HTR-8/SVneo (cell line): ENCODE results near the gene ADRM1.

Experiments used
- DNase-seq: peaks from one replicate; pipeline ENCODE4 v3.0.0; 2011; ENCODE audit warnings: low spot score, mixed read lengths; ENCODE audit not compliant: insufficient read length
- FAIRE-seq: peaks from 2 replicates; lab custom pipeline; 2011; peaks lifted over from hg19 to GRCh38; lab: Jason Lieb, UNC

Gene ADRM1

GRCh38 chr20:62350629-62351422 lies 48.0 kb downstream of the ADRM1 start:
- no peak for DNase-seq

GRCh38 chr20:62351469-62352401 lies 48.9 kb downstream of the ADRM1 start:
- peak; percentile 90 for FAIRE-seq

More at GRCh38 chr20:62350629-62351422, 48.0 kb downstream of the ADRM1 start:
- no peak for FAIRE-seq

GRCh38 chr20:62352402-62353288 lies 49.8 kb downstream of the ADRM1 start:
- DNase-seq (no peak), FAIRE-seq (peak; percentile 89)

More at GRCh38 chr20:62351469-62352401, 48.9 kb downstream of the ADRM1 start:
- no peak for DNase-seq

- FAIRE-seq, result peak; percentile 52
- DNase-seq, result no peak
These were observed 50.7 kb downstream of the ADRM1 start for GRCh38 chr20:62353289-62354030.

- DNase-seq (no peak), FAIRE-seq (peak; percentile 28)
These were observed 51.4 kb downstream of the ADRM1 start for GRCh38 chr20:62354031-62354808.

- DNase-seq, result no peak
- no peak for FAIRE-seq
These were observed 52.1 kb downstream of the ADRM1 start for GRCh38 chr20:62354811-62355341.

GRCh38 chr20:62355516-62355877 lies 52.7 kb downstream of the ADRM1 start:
- DNase-seq, result no peak
- FAIRE-seq, result peak; percentile 93

- no peak for DNase-seq
- FAIRE-seq, result peak; percentile 95
These were observed 53.2 kb downstream of the ADRM1 start for GRCh38 chr20:62355878-62356588.

- FAIRE-seq (peak; percentile 62), DNase-seq (no peak)
These were observed 53.9 kb downstream of the ADRM1 start for GRCh38 chr20:62356589-62357186.

- DNase-seq (peak; percentile 97), FAIRE-seq (peak; percentile 99)
These were observed 54.4 kb downstream of the ADRM1 start for GRCh38 chr20:62357187-62357667.

GRCh38 chr20:62357681-62358080 lies 54.9 kb downstream of the ADRM1 start:
- DNase-seq (no peak), FAIRE-seq (no peak)
